Fibroblast of skin of right biceps (primary cell): Measurements from ENCODE around the gene TUFM.
"Not testable (repeated sequence)": the region's sequence is repeated elsewhere in the genome, so short reads cannot be mapped to it uniquely, and the experiment has no call there.

Source experiments
- DNase-seq: peaks from one replicate; pipeline ENCODE4 v3.0.0-alpha.2; 2013

TUFM gene

GRCh38 chr16:28846080-28846932, at the start of gene TUFM:
Gene TUFM (minus strand): TSS chr16:28846348. CDS start chr16:28846269, 79 bp downstream.
- DNase-seq = peak; percentile 99

DNA sequence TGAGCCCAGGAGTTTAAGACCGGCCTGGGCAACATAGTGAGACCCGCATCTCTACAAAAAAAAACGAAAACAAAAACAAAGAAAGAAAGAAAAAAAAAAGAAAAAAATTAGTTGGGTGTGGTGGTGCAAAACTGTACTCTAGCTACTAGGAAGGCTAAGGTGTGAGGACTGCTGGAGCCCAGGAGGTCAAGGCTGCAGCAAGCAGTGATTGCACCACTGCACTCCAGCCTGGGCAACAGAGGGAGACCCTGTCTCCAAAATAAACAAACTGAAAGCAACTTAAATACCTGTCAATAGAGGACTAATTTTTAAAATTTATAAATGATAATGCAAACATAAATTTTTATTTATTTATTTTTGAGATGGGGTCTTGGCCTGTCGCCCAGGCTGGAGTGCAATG, 49.5 kb upstream of the TUFM start:
- DNase-seq = no peak

GRCh38 chr16:28893291-28893690, 47.1 kb upstream of the TUFM start:
- DNase-seq = no peak

- no peak for DNase-seq
Observed at GRCh38 chr16:28891964-28892890, 46.1 kb upstream of the TUFM start.

- not testable (repeated sequence) for DNase-seq
Observed at GRCh38 chr16:28890355-28890754, 44.2 kb upstream of the TUFM start.

DNA sequence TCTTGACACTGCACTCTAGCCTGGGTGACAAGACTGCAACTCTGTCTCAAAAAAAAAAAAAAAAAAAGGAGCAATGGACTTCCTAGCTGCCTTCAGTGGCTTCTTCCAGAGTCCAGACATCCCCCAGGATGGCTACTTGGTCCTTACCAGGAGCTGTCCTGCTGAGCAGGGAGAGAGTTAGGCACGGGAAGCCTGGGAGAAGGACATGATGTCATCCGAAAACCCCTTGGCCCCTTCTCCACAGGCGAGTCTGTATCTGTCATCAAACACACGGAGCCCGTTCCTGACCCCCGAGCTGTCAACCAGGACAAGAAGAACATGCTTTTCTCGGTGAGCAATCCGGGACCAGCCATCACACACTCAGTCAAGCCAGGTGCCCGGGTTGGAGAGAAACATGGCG, 40.8 kb upstream of the TUFM start:
- DNase-seq = no peak

GRCh38 chr16:28884045-28884444, 37.9 kb upstream of the TUFM start:
- DNase-seq = no peak

DNA sequence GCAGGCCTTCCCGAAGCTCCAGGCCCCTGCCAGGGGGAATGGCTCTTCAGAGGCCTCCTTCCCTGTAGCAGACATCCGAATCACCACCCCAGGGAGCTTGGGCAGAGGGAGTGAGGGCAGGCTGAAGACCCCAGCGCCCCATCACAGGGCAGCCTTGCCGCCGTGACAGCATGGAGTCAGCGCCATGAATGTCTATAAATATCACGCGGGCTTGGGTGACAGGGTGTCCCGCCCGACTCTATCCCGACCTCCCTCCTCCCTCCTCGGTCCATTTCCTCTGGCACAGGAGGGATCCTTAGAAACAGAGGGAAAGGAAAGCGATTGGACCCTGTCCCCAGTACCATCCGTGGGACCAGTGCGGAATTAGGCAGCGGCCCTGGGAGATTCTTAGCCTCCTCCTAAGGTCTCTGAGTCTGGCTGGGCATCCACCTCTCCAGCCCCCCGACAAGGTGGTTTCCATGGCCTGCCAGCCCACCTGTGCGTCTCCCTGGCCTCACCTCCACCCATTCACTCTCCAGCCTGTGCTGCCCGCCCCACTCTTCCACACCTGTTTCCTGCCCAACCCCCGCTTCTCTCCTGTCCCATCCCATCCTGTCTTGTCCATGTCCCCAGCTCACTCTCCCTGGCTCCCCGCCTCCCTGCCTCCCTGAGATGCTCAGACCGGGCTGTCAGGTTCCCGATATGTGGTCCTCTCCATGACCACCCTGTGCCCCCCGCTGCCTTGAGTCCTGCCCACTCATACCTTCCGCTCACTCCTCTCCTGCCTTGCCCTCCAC, 37.3 kb upstream of the TUFM start:
- DNase-seq = no peak

DNA sequence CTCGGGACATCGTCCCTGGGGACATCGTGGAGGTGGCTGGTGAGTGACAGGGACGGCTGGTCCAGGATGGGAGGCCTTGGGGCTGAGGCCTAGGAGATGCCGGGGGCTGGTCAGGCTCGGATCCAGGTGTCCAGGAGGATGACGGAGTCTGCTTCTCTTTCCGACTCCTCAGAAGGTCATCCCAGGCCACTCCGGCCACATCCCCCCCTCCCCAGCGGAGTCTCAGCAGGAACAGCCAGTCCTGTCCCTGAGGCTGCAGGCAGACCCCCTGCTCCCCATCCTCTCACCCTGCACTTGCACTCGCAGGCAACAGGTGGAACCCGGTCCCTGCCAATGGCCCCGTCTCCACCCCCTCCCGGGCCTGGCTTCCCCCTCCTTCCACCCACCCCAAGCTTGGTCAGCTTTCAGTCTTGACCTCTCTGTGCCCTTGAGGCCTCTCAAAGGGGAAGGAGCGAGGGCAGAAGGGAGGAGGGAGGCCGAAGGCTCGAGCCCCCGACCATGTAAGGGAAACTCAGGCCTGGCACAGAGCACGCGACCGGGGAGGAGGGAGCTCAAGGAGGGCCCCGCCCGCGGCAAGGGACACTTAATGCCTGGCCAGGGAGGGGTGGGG, 36.5 kb upstream of the TUFM start:
- no peak for DNase-seq

DNA sequence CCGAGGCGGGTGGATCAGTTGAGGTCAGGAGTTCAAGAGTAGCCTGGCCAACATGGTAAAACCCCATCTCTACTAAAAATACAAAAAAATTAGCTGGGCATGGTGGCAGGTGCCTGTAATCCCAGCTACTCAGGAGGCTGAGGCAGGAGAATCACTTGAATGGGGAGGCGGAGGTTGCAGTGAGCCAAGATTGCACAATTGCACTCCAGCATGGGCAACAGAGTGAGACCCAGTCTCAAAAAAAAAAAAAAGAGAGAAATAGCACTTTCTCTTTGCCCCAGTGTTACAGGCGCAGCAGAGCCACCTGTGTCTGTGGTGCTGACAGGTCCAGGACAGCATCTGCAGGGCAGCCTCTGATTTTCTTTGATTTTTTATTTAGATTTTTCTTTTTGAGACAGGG, 35.4 kb upstream of the TUFM start:
- DNase-seq = not testable (repeated sequence)

DNA sequence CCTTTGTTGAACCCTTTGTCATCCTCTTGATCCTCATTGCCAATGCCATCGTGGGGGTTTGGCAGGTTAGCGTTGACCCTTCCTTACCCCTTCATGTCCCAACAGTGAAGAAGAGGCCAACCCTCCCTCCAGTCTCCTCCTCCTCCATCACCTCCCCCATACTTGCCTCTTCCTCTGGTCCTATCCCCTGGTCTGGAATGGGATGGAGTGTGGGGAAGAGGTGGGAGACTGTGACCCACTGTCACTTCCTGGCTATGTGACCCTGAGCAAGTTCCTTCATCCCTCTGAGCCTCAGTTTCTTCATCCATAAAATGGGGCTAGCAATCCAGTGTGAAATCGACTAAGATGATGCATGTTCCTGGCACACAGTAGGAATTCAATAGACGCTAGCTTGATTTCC, 34.8 kb upstream of the TUFM start:
- no peak for DNase-seq

DNA sequence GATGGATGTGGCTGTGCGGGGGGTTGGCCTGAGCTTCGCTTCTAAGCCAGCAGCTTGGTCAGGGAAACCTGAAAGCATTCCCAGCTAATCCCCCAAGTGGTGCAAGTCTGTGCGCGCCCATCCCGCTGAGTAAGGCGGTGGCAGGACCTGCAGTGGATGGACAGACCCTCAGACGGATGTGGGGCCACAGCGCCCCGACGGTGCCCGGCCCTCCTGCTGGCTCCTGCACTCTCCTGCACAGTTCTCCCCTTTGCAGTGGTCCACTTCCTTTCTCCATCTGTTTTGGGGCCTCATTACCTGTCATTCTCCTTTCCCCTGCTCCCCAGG, 34.4 kb upstream of the TUFM start:
- DNase-seq = no peak

GRCh38 chr16:28879841-28880588, 33.9 kb upstream of the TUFM start:
- peak; percentile 88 for DNase-seq

- DNase-seq = no peak
Observed at GRCh38 chr16:28879261-28879840, 33.2 kb upstream of the TUFM start.

DNA sequence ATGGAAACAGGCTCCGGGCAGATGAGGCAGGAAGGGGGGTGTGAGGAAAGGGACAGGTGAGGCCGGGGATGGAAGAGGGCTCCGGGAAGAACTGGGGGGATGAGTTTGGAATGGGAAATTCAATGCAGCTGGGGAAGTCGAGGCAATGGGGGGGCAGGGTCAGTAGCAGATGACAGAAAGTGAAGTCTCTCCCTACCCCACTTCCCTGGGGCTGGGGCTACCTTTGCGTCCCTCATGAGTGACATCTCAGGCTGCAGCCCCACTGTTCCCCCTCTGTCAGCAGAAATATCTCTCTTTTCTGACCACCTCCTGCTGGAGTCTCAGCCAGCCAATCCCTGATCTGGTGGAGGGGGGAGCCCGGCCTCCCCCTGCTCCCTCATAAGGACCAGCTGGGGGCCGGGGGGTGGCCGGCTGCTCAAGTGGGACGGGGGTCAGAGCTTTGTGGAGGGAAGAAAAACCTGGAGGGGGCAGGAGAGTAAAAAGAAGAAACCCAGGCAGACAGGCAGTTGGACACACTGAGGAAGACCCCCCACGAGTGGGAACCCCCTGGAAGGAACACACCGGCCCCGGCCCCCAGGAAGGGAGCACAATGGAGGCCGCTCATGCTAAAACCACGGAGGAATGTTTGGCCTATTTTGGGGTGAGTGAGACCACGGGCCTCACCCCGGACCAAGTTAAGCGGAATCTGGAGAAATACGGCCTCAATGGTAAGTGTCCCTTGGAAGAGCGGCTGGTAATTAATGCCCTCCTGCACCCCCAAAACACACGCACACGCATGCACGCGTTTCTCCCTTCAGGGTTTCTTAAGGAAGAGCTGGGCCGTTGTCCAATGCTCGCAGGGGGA, 32.2 kb upstream of the TUFM start, which contains the start of gene ATP2A1:
Gene ATP2A1 (plus strand): TSS at position 406 of the 844 bp plus-strand sequence. CDS start 184 bp downstream, at position 590.
- DNase-seq = no peak

DNA sequence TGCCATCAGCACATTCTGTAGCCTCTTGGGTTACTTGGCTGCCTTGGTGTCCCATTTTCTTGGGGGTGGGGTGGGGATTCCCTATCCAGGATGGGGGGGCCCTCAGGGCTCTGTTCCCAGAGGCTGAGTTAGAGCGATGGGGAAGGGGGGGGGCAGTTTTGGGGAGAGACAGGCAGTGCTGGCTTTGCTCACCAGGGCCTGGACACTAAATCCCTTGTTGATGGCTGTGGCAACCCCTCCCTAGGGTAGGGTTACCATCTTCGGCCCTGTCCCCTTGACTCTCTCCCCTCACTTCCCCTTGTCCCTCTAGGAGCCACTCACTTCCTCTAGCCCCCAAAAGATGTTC, 31.5 kb upstream of the TUFM start:
- no peak for DNase-seq

DNA sequence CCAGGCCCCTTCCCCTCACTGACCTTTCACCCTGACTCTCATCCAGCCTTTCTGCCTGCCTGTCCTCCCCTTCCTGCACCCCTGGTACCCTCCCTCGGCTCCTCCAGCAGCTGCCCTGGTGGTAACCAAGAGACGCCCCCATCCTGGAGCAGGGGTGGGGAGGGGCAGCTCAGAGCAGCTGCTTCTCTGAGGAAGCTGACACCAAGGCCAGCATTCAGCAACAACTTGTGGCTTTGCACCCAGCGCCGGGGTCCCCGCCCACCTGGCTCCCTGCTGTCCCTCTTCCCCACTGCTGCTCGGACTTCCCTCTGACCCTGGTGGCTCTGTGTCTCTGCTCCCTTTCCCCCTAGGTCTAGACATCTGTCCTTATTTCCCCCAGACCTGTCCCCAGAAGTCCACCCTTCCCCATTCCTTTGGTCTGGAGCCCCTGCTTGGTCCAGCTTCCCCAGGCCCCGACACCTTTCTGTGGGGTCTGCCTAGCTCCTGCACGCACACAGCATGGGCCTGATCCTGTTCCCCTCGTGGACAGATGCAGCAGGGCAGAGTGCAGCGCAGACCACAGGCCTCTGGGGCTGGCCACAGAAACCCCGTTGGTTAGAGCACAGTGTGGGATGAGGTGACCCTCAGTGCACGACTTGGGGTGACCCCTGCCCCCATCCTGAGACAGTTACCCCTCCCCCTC, 31.0 kb upstream of the TUFM start:
- no peak for DNase-seq

GRCh38 chr16:28876019-28876659, 30.0 kb upstream of the TUFM start:
- no peak for DNase-seq
